ENCODE measurements around the gene DNAJC16.

GRCh38 chr1:15623435-15623834 is 96.8 kb downstream of the DNAJC16 start:
- TF ChIP-seq EP300 (IDR thresholded peaks at IDR 0.05) = no peak
- no peak for TF ChIP-seq CTCF (IDR thresholded peaks at IDR 0.05)

Measured in sigmoid colon (tissue), 4 donors.